ENCODE data around the gene STAM. TPM values are rescaled to one million over a fixed set of nuclear protein-coding genes. Genes with fewer than 3 reads are reported as not detected.
A peak's percentile ranks its signal among the peaks of the same experiment; 100 is the strongest.

The STAM gene
- total RNA-seq, 4 donors from 2014 or later, result 13.2 to 21.4 (median 17.9) TPM

DNA sequence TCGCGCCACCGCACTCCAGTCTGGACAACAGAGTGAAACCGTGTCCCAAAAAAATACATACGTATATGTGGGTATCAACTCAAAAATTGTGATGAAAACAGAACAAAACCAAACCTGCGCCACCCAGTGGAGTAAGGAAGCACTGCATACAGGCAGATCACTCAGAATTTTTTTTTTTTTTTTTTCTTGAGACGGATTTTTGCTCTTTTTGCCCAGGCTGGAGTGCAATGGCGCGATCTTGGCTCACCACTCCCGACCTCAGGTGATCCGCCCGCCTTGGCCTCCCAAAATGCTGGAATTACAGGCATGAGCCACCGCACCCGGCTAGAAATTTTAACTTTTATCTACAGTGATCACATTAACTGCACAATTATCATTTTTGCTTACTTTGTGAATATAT, 99.0 kb downstream of the STAM start:
- H3K4me3 ChIP-seq (ENCODE audit: low read depth, poor library complexity, severe bottlenecking), result no peak overlapping the region
- 24 to 28% methylated on average over 14 of the region's 14 CpGs for WGBS, 2 donors
- TF ChIP-seq POLR2A (IDR thresholded peaks at IDR 0.05) (no peak), CTCF (IDR thresholded peaks at IDR 0.05) (peak in 1 of 3 donors; percentile 56)
- DNase-seq (ENCODE audit: low spot score in 2 of 2), result peak; percentile 26 to 88
- intact Hi-C loops (cut with DNase I; ENCODE audit: low total_unique reads), result no loop called here

DNA sequence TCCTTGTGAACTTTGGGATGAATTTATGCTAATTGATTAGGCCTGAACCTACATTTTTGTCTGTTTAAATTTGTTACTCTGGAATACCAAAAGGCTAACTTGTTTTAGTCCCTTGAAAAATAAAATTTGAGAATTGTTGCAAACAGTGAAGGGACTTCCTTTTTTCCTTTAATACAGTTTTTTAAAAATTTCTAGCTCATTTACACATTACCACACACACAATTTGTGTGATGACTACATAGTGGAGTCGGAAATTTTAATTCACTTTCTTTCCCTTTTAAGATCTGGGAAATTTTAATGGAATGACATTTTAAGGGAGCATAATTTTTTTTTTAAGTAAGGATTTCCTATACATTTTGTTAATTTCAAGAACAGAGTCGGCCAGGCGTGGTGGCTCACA, 99.5 kb downstream of the STAM start:
- intact Hi-C loops (cut with DNase I; ENCODE audit: low total_unique reads), result no loop called here
- TF ChIP-seq POLR2A (IDR thresholded peaks at IDR 0.05) (no peak), CTCF (IDR thresholded peaks at IDR 0.05) (no peak)
- DNase-seq (ENCODE audit: low spot score in 2 of 2), result no peak
- H3K4me3 ChIP-seq (ENCODE audit: low read depth, poor library complexity, severe bottlenecking), result no peak overlapping the region
- 95 to 96% methylated on average over 3 of the region's 3 CpGs for WGBS, 2 donors

DNA sequence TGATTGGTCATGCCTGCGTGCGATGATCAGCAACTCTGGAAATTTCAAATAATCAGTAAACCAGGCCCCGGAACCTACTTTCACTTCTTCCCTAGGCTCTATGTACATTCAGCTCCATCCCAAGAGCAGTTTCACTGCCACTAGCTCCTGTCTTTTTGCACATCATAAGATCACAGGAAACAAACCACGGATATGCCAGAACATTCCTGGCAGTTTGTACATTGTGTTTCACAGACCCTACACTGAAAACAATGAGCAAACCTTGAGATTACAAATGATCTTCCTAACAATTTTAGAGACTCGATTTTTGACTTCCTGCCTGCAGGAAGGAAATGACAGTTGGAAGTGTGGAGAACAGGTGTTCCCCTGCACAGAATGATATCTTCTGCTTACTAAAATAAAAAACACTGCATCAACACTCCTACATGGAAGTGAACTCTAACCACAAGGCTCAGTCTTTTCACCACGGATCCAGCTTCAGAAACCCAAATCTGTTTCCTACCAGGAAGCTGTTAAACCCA, 100.5 kb downstream of the STAM start:
- H3K4me3 ChIP-seq (ENCODE audit: low read depth, poor library complexity, severe bottlenecking), result no peak overlapping the region
- WGBS, 2 donors, result 64 to 72% methylated on average over 6 of the region's 6 CpGs
- peak in 1 of 2 donors; percentile 13 for DNase-seq (ENCODE audit: low spot score in 2 of 2)
- intact Hi-C loops (cut with DNase I; ENCODE audit: low total_unique reads), result no loop called here
- TF ChIP-seq CTCF (IDR thresholded peaks at IDR 0.05) (no peak), POLR2A (IDR thresholded peaks at IDR 0.05) (no peak)

GRCh38 chr10:17747883-17748550, 104.1 kb downstream of the STAM start:
- TF ChIP-seq POLR2A (IDR thresholded peaks at IDR 0.05), result no peak
- no peak for TF ChIP-seq CTCF (IDR thresholded peaks at IDR 0.05)
- WGBS, 2 donors, result 79 to 80% methylated on average over 10 of the region's 10 CpGs
- DNase-seq (ENCODE audit: low spot score in 2 of 2), result peak in 1 of 2 donors; percentile 3
- intact Hi-C loops (cut with DNase I; ENCODE audit: low total_unique reads), result no loop called here
- H3K4me3 ChIP-seq (ENCODE audit: low read depth, poor library complexity, severe bottlenecking), result no peak overlapping the region

DNA sequence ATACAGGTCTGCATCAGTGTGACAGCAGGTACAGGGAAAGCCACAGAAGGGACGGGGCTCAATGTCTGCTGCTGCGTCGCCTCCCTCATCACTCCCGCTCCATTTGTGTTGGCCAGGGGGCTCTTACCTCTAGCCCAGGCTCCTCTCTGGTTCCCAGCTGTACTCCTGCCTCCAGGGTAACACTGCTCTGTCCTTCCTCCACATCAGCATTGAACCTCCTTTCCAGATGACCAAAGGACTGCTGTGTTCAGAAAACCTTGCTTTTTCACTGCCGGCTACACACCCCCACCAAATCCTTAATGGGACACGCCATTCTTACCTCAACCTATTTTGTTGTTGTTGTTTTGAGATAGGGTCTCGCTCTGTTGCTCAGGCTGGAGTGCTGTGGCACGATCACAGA, 105.9 kb downstream of the STAM start:
- WGBS, 2 donors, result 93% methylated on average over 8 of the region's 8 CpGs
- no peak for DNase-seq (ENCODE audit: low spot score in 2 of 2)
- no peak for TF ChIP-seq CTCF (IDR thresholded peaks at IDR 0.05)
- no peak for TF ChIP-seq POLR2A (IDR thresholded peaks at IDR 0.05)
- intact Hi-C loops (cut with DNase I; ENCODE audit: low total_unique reads), result no loop called here
- no peak overlapping the region for H3K4me3 ChIP-seq (ENCODE audit: low read depth, poor library complexity, severe bottlenecking)
